Activated naive CD4-positive, alpha-beta T cell treated with anti-CD3 and anti-CD28 coated beads, Interleukin-2, amount 50 U/mL, for 72 hours (primary cell): ENCODE results near the gene PRTFDC1. TPM values are rescaled to one million over a fixed set of nuclear protein-coding genes. Genes with fewer than 3 reads are reported as not detected.

Experiments
- ATAC-seq, 2 donors: fragments of 150-1000 bp; cut with Tn5 transposase; 2 replicates each; pipeline ENCODE4 v1.10.0; 2021; ENCODE audit warnings: mild to moderate bottlenecking in 2 of 2, moderate library complexity in 2 of 2
- DNase-seq, 2 donors: peaks; one replicate each; pipeline ENCODE4 v3.0.0; 2021 to 2022; ENCODE audit warnings: low spot score in 2 of 2
- H3K27ac Mint-ChIP-seq, 2 donors: one replicate each; pipeline ENCODE4 v1.8.0; 2022; ENCODE audit warnings: mild to moderate bottlenecking in 2 of 2, mixed read lengths in 2 of 2
- H3K36me3 Mint-ChIP-seq, 2 donors: one replicate each; pipeline ENCODE4 v1.8.0; 2022; ENCODE audit warnings: mixed read lengths in 2 of 2
- H3K9me3 Mint-ChIP-seq, 2 donors: one replicate each; pipeline ENCODE4 v1.8.0; 2022; ENCODE audit warnings: mixed read lengths in 2 of 2
- total RNA-seq, 2 donors: library from RNA; stranded (reverse); gene quantifications; one replicate each; pipeline ENCODE4 v1.2.3, GENCODE V29; 2022

PRTFDC1 gene
- total RNA-seq, 2 donors from 2014 or later, result 0.70 to 1.1 TPM

DNA sequence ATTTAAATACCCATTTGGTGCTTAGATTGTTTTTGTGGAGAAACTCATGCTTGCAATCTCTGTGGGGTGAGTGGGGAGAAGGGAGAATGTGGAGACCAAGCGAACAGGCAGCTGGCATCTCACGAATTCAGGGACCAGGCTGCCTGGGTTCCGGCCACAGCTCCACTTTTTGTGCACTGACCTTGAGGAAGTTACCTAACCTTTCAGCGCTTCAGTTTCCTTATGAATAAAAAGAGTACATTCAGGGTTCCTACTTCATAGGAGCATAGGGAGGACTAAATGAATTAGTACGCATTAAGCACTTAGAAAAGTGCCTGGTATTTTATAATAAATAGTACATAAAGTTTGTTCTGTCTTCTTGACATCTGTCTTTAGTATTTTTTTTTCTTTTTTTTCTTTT is 72.5 kb downstream of the PRTFDC1 start:
- peaks cover 6 to 12% of the 10 kb centered on the region in 2 donors for H3K9me3 Mint-ChIP-seq
- ATAC-seq, result no peak
- DNase-seq, result no peak
- H3K27ac Mint-ChIP-seq, result no peak overlapping the region
- peaks cover 7 to 29% of the 10 kb centered on the region in 2 donors for H3K36me3 Mint-ChIP-seq

DNA sequence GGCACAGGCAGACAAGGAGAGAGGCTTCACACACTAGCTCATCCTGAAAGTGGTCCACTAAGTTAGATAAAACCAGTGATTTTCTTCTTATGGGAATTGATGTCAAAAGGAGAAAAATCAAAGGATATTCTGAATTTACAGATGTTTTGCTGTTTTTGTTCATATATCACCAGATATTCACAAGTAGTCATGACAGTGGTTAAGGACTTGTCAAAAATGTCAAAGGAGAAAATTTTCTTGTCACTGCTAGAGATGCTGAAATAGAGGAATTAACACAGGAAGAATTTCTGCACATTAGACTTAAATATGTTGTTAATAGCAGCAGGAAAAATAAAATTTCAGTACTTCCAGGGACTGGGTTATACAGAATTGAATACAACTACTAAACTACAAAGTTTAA is 78.3 kb downstream of the PRTFDC1 start:
- Mint-ChIP-seq H3K9me3 (peaks cover 9 to 11% of the 10 kb centered on the region in 2 donors), H3K36me3 (peaks cover 8 to 23% of the 10 kb centered on the region in 2 donors), H3K27ac (no peak overlapping the region)
- no peak for DNase-seq
- ATAC-seq, result no peak

GRCh38 chr10:24873281-24873683 is 79.1 kb downstream of the PRTFDC1 start:
- DNase-seq (no peak), ATAC-seq (no peak)
- Mint-ChIP-seq H3K36me3 (peaks cover 8 to 23% of the 10 kb centered on the region in 2 donors), H3K9me3 (peaks cover 9 to 11% of the 10 kb centered on the region in 2 donors), H3K27ac (no peak overlapping the region)

- peaks cover 8 to 23% of the 10 kb centered on the region in 2 donors for H3K36me3 Mint-ChIP-seq
- ATAC-seq (no peak), DNase-seq (no peak)
- peaks cover 9 to 11% of the 10 kb centered on the region in 2 donors for H3K9me3 Mint-ChIP-seq
- no peak overlapping the region for H3K27ac Mint-ChIP-seq
Measured at GRCh38 chr10:24872790-24873182, 79.6 kb downstream of the PRTFDC1 start.

GRCh38 chr10:24872049-24872789 is 80.2 kb downstream of the PRTFDC1 start:
- DNase-seq (no peak), ATAC-seq (no peak)
- peaks cover 9 to 11% of the 10 kb centered on the region in 2 donors for H3K9me3 Mint-ChIP-seq
- H3K27ac Mint-ChIP-seq, result no peak overlapping the region
- peaks cover 8 to 21% of the 10 kb centered on the region in 2 donors for H3K36me3 Mint-ChIP-seq

DNA sequence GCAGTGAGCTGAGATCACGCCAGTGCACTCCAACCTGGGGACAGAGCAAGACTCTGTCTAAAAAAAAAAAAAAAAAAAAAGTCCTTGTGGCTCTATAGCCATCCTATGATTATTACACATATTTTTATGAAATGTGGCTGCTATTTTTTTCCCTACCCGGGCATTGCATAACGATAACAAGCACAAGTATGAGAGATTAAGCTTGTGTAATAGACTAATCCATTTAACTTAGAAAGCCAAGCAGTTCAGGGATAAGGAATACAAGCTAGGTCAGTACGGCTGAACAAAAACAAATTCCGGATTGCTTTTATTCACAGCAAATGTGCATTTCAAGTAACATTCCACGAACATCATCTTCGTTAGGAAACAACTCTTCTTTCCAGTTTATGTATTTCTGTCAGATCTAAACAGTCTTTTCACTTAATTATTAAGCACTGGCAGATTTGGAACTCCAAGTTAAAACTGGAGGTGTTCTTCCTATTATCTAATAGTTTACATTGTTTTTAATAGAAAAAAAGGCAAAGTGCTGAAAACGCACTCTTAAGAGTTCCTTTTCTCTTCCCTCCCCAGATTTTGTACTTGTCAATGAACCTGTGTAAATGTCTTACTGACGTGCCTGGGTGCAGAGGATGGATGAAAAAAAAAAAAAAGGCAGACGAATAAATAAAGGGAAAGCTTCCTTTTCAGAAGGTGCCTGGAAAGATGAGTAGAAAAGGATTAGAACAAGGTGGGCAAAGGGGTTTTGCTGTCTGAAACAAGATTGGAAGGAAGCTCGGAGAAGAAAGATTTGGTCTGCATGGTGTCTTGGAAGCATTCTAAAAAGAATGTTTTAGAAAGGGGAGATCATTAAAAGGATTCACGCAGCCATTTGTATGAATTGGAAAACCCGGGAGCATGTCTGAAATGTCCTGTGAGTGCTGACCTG is 81.1 kb downstream of the PRTFDC1 start:
- Mint-ChIP-seq H3K9me3 (peaks cover 9 to 11% of the 10 kb centered on the region in 2 donors), H3K36me3 (peaks cover 8 to 17% of the 10 kb centered on the region in 2 donors), H3K27ac (no peak overlapping the region)
- no peak for ATAC-seq
- DNase-seq, result no peak

GRCh38 chr10:24869354-24870015 is 82.9 kb downstream of the PRTFDC1 start:
- peaks cover 0 to 3% of the 10 kb centered on the region in 2 donors for H3K9me3 Mint-ChIP-seq
- no peak overlapping the region for H3K27ac Mint-ChIP-seq
- ATAC-seq (no peak), DNase-seq (no peak)
- peaks cover 0 to 6% of the 10 kb centered on the region in 2 donors for H3K36me3 Mint-ChIP-seq

DNA sequence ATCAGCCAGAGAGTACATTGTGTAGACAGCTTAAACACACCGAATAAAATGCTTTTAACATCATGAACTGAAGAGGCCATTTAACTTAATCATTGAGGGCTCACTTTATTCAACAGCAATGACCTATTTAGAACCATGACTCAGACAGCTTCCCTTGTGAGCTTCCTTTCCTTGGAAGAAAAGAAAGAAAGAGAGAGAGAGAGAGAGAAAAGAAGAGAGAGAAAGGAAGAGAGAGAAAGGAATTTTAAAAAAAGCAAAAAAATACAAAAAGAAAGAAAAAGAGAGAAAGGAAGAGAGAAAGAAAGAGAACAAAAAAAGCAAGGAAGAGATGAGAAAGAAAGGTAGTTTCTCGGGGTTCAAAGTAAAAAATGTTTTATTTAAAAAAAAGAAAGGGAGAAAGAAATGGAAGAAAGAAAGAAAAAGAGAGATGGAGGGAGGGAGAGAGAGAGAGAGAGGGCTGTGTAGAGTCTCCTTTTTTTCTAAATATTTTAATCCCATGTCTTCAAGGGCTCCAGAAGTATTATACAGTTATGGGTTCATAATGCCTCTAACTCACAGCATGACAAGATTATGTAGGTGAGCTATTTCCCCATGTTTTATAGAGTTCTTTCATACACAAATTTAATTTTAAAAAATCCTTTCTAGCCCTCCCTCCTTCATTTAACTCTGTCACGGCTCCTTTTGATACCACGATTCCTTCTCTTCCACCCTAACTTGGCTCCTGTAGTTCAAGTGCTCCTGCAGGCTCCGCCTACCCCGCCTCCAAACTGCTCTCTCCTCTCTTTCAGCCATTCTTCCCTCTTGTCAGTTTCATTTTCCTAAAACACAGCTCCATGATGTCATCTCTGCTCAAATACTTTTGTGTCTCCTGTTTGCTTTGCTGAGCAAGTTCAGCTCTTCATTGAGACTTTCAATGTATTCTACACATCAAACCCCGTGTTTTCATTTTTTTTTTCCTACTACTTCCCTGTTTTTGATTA is 85.5 kb downstream of the PRTFDC1 start:
- no peak for DNase-seq
- Mint-ChIP-seq H3K27ac (peak overlapping the region; percentile 46 to 52), H3K9me3 (peaks cover 4 to 6% of the 10 kb centered on the region in 2 donors)

GRCh38 chr10:24865783-24866182 is 86.6 kb downstream of the PRTFDC1 start:
- DNase-seq, result no peak
- Mint-ChIP-seq H3K27ac (peak overlapping the region in 1 of 2 donors; percentile 22), H3K36me3 (peaks cover 6 to 10% of the 10 kb centered on the region in 2 donors), H3K9me3 (peaks cover 4 to 6% of the 10 kb centered on the region in 2 donors)
- ATAC-seq, result no peak

More for the DNA sequence above, 85.5 kb downstream of the PRTFDC1 start:
- peaks cover 6 to 10% of the 10 kb centered on the region in 2 donors for H3K36me3 Mint-ChIP-seq
- ATAC-seq, result no peak

GRCh38 chr10:24862589-24862988 is 89.8 kb downstream of the PRTFDC1 start:
- Mint-ChIP-seq H3K36me3 (peaks cover 6 to 10% of the 10 kb centered on the region in 2 donors), H3K27ac (no peak overlapping the region), H3K9me3 (peaks cover 4 to 6% of the 10 kb centered on the region in 2 donors)
- DNase-seq (no peak), ATAC-seq (no peak)

DNA sequence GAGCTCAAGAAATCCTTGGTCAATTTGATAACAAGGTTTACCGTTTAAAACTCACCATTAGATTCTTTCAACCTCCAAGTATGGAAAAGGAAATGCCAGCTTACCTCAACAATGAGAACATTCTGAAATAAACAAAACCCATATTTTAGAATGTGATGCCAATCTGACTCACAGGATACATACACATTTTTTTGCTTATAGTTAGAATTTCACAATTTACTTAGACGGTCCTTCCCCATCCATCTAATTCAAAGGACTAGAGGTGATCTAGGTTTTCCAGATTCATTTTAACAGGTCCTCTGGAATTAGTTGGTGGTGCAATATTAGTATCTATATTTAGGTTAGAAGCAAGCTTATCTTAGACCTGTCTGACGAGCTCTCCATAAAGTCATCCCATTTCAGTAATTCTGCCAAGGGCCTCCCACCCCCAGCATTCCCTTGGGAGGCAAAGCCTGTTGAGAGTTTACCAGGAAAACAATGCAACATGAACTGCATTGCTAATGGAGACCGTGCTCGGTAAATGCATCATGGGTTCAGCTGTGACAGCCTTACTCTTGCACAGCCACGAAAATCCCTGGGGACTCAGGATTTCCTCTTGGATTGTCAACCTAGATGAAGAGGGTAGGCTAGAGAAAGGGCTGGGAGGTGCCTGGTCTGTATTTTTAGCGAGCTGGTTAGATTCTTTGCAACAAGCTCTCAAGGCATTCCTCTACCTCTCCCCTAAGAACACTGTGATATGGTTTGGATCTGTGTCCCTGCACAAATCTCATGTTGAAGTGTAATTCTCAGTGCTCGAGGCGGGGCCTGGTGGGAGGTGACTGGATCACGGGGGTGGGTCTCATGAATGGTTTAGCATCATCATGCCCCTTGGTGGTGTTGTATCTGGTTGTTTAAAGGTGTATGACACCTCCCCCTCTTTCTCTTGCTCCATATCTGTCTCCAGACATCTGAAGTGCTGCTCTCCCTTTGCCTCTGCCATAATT is 93.8 kb downstream of the PRTFDC1 start:
- Mint-ChIP-seq H3K36me3 (peaks cover 5% of the 10 kb centered on the region in 2 donors), H3K27ac (no peak overlapping the region), H3K9me3 (peaks cover 4% of the 10 kb centered on the region in 2 donors)
- ATAC-seq (no peak), DNase-seq (no peak)

DNA sequence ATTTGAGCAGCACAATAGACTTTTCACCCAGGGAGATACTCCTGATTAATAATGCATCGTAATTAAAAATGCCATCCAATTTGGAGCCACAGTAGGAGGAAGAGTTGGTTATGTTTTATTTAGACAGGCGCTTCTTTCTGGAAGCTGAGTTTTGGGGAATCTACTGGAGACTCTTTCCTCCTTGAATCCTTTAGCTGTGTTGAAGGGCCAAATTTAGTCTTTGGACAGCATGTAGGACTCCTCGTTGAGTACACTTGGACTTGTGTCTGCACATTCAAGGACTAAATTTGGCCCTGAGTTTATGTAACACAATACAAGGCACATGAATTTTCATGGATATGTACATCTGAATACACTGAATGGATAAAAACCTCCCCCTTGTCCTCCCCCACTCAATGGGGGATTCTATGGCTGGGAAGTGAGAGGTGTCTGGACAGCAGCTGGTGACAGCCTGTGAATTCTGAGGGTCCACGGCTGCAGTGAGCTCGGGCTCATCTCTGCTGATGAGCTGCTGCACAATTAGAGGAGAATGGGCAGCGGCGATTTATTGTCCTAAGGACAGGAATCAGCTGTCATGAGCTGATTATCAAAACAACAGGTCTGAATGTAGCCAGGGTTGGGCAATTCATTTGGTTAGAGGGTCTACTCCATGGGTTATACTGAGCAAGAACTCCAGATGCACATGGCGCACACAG is 95.2 kb downstream of the PRTFDC1 start:
- no peak for ATAC-seq
- Mint-ChIP-seq H3K9me3 (no peaks in the 10 kb centered on the region), H3K36me3 (no peaks in the 10 kb centered on the region), H3K27ac (no peak overlapping the region)
- no peak for DNase-seq

GRCh38 chr10:24854256-24854655 is 98.2 kb downstream of the PRTFDC1 start:
- Mint-ChIP-seq H3K36me3 (no peaks in the 10 kb centered on the region), H3K27ac (no peak overlapping the region), H3K9me3 (no peaks in the 10 kb centered on the region)
- no peak for DNase-seq
- no peak for ATAC-seq

GRCh38 chr10:24853661-24854060 is 98.7 kb downstream of the PRTFDC1 start:
- DNase-seq (no peak), ATAC-seq (no peak)
- H3K9me3 Mint-ChIP-seq, result no peaks in the 10 kb centered on the region
- H3K36me3 Mint-ChIP-seq, result no peaks in the 10 kb centered on the region
- H3K27ac Mint-ChIP-seq, result no peak overlapping the region
